DMS114 treated with DMSO at 0.1 percent for 48 hours (cell line): Measurements from ENCODE around the gene PLXNB2.

Experiments
- DNase-seq: peaks from one replicate; lab custom pipeline; 2025; ENCODE audit not compliant: unreplicated experiment; lab: John Stamatoyannopoulos, UW

Gene PLXNB2

GRCh38 chr22:50267591-50268390, 39.7 kb downstream of the PLXNB2 start:
- DNase-seq = no peak

- DNase-seq = no peak
Observed at GRCh38 chr22:50266994-50267393, 40.5 kb downstream of the PLXNB2 start.

- DNase-seq = no peak
Observed at GRCh38 chr22:50264946-50265669, 42.3 kb downstream of the PLXNB2 start.

- no peak for DNase-seq
Observed at GRCh38 chr22:50264104-50264745, 43.2 kb downstream of the PLXNB2 start.

GRCh38 chr22:50262973-50263617, 44.4 kb downstream of the PLXNB2 start:
- no peak for DNase-seq

GRCh38 chr22:50262460-50262911, 45.0 kb downstream of the PLXNB2 start:
- no peak for DNase-seq

GRCh38 chr22:50261615-50262459, 45.6 kb downstream of the PLXNB2 start, which contains the start of gene MAPK12:
Gene MAPK12 (minus strand): TSS chr22:50261683. CDS start chr22:50261509, 174 bp downstream.
- DNase-seq = no peak

- no peak for DNase-seq
Observed at GRCh38 chr22:50260801-50261614, 46.4 kb downstream of the PLXNB2 start.

GRCh38 chr22:50260434-50260800, 47.0 kb downstream of the PLXNB2 start:
- DNase-seq = no peak

- DNase-seq = no peak
Observed at GRCh38 chr22:50259302-50259701, 48.1 kb downstream of the PLXNB2 start.

GRCh38 chr22:50258361-50259292, 48.8 kb downstream of the PLXNB2 start:
- DNase-seq = no peak

- DNase-seq = no peak
Observed at GRCh38 chr22:50257451-50258360, 49.7 kb downstream of the PLXNB2 start.

- no peak for DNase-seq
Observed at GRCh38 chr22:50257041-50257440, 50.4 kb downstream of the PLXNB2 start.

- DNase-seq = no peak
Observed at GRCh38 chr22:50256258-50256862, 51.1 kb downstream of the PLXNB2 start.

GRCh38 chr22:50255607-50256006, 51.8 kb downstream of the PLXNB2 start:
- no peak for DNase-seq

GRCh38 chr22:50255099-50255498, 52.3 kb downstream of the PLXNB2 start:
- no peak for DNase-seq

- DNase-seq = no peak
Observed at GRCh38 chr22:50253941-50254340, 53.5 kb downstream of the PLXNB2 start.
